Caco-2 (cell line): ENCODE results near the gene CDCA3. TPM values are rescaled to one million over a fixed set of nuclear protein-coding genes. Genes with fewer than 3 reads are reported as not detected.

ENCODE experiments used
- BruUV-seq: library from RNA; stranded (reverse); fragments of 400-500 nt; replicated peaks from 2 replicates; lab custom pipeline; 2021; lab: Mats Ljungman, UMichigan
- CTCF ChIA-PET: fragments of 300-600 bp; sonication (Branson Sonifier 250); formaldehyde crosslinking; loops from one replicate; lab custom pipeline; 2022; ENCODE audit warnings: antibody characterized with exemption; lab: Charles Lee
- POLR2A ChIA-PET: fragments of 300-600 bp; sonication (Branson Sonifier 250); formaldehyde crosslinking; loops from one replicate; lab custom pipeline; 2022; ENCODE audit warnings: antibody characterized with exemption; lab: Charles Lee
- DNase-seq, 2 experiments: peaks; one replicate each; pipeline versions ENCODE4 v3.0.0 to v3.0.0-alpha.2; 2020 to 2022
- H3K27me3 ChIP-seq: replicated peaks from 2 replicates; pipeline ENCODE4 v1.6.0; 2011; ENCODE audit warnings: low read length; ENCODE audit not compliant: control insufficient read depth, insufficient read depth
- H3K36me3 ChIP-seq: 2 replicates; pipeline ENCODE4 v1.5.1; 2011; ENCODE audit warnings: low read length; ENCODE audit not compliant: control insufficient read depth, insufficient read depth
- H3K4me1 ChIP-seq: fragments of 250-450 bp; sonication (Bioruptor Pico); 2 replicates; pipeline ENCODE4 v1.5.1; 2020; ENCODE audit warnings: mild to moderate bottlenecking
- H3K4me3 ChIP-seq: 2 replicates; pipeline ENCODE4 v1.5.1; 2011; ENCODE audit warnings: low read depth, mild to moderate bottlenecking, control low read depth, low read length
- H3K9me3 ChIP-seq: fragments of 250-450 bp; sonication (Bioruptor Pico); 2 replicates; pipeline ENCODE4 v1.5.1; 2020; ENCODE audit warnings: mild to moderate bottlenecking, moderate library complexity
- H3K27ac Mint-ChIP-seq: one replicate; pipeline ENCODE4 v1.8.0; 2022; ENCODE audit warnings: mixed read lengths; ENCODE audit not compliant: unreplicated experiment
- H3K27me3 Mint-ChIP-seq: one replicate; pipeline ENCODE4 v1.8.0; 2022; ENCODE audit warnings: mixed read lengths; ENCODE audit not compliant: insufficient read depth, unreplicated experiment
- H3K36me3 Mint-ChIP-seq: one replicate; pipeline ENCODE4 v1.8.0; 2022; ENCODE audit warnings: mild to moderate bottlenecking, mixed read lengths; ENCODE audit not compliant: insufficient read depth, unreplicated experiment
- H3K4me1 Mint-ChIP-seq: one replicate; pipeline ENCODE4 v1.8.0; 2022; ENCODE audit warnings: low read depth, mixed read lengths; ENCODE audit not compliant: unreplicated experiment
- H3K4me3 Mint-ChIP-seq: one replicate; pipeline ENCODE4 v1.8.0; 2022; ENCODE audit warnings: mild to moderate bottlenecking, moderate library complexity, mixed read lengths; ENCODE audit not compliant: unreplicated experiment
- H3K9me3 Mint-ChIP-seq: one replicate; pipeline ENCODE4 v1.8.0; 2022; ENCODE audit warnings: mixed read lengths; ENCODE audit not compliant: unreplicated experiment
- CTCF ChIP-seq, 2 experiments: fragments of 200-600 bp in 1 of 2; IDR thresholded peaks; 1 replicate in 1 of 2; 2 replicates in 1 of 2; pipeline versions ENCODE4 v1.5.1 to v1.8.0; 2011 to 2022; ENCODE audit warnings: antibody characterized with exemption in 1 of 2, control low read depth in 1 of 2, inconsistent platforms in 1 of 2, low read depth in 1 of 2, low read length in 1 of 2, mild to moderate bottlenecking in 1 of 2, moderate library complexity in 1 of 2; ENCODE audit not compliant: insufficient read depth in 1 of 2, severe bottlenecking in 1 of 2, unreplicated experiment in 1 of 2
- intact Hi-C: fragments of 100-400 bp; cut with micrococcal nuclease; formaldehyde crosslinking; loops from one replicate; pipeline ENCODE4 v1.10.0; 2022; ENCODE audit not compliant: unreplicated experiment
- total RNA-seq: library from RNA; stranded (reverse); gene quantifications from 2 replicates; pipeline ENCODE4 v1.2.3, GENCODE V29; 2022

CDCA3 gene
- total RNA-seq, 1 experiment from 2014 or later, result 147 TPM

DNA sequence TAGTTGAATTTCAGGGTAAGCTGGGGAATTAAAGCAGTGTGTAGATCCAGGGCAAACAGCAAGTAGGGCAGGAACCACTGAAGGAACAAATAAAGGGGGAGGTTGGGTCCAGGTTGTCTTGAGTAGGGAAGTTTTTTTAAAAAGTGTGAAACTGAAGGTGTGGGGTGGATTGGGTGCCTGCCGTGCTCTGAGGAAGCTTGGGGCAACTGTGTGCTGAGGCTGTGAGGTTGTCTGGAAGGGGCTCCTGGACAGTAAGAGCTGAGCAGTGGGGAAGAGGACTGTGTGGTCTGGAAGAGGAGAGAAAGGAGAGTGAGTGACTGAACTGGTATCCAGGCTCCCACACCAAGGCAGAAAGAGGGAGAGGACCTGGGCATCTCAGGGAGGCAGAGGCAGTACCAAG is 40.3 kb downstream of the CDCA3 start:
- H3K27me3 Mint-ChIP-seq, result no peaks in the 10 kb centered on the region
- Histone ChIP-seq H3K27me3 (no peaks in the 10 kb centered on the region), H3K9me3 (no peaks in the 10 kb centered on the region), H3K4me3 (no peak overlapping the region), H3K36me3 (no peaks in the 10 kb centered on the region), H3K4me1 (no peaks in the 10 kb centered on the region; the same call in 1 of the 2 replicates)
- no peak for TF ChIP-seq CTCF (IDR thresholded peaks at IDR 0.05; ENCODE audit: insufficient read depth in 1 of 2, low read depth in 1 of 2, low read length in 1 of 2, severe bottlenecking in 1 of 2, unreplicated experiment in 1 of 2)
- H3K27ac Mint-ChIP-seq, result no peak overlapping the region
- BruUV-seq, result no TSS peak
- intact Hi-C loops, result no loop called here
- POLR2A ChIA-PET, result interaction anchor here (0.6 kb wide), 1 partner anchor 1126 kb away, joined by 3 read pairs; no protein-coding TSS in a partner anchor
- no peak for DNase-seq
- peaks cover 10% of the 10 kb centered on the region for H3K4me1 Mint-ChIP-seq
- no peak overlapping the region for H3K4me3 Mint-ChIP-seq
- CTCF ChIA-PET, result interaction anchor here (0.6 to 0.7 kb wide), 2 partner anchors 24 to 27 kb away, joined by 3 to 6 read pairs; no protein-coding TSS in a partner anchor
- H3K9me3 Mint-ChIP-seq, result no peaks in the 10 kb centered on the region
- no peaks in the 10 kb centered on the region for H3K36me3 Mint-ChIP-seq

GRCh38 chr12:6809056-6809455 is 42.0 kb downstream of the CDCA3 start:
- Histone ChIP-seq H3K27me3 (no peaks in the 10 kb centered on the region), H3K9me3 (peaks cover 3% of the 10 kb centered on the region), H3K4me3 (no peak overlapping the region), H3K4me1 (no peaks in the 10 kb centered on the region; the same call in 1 of the 2 replicates), H3K36me3 (no peaks in the 10 kb centered on the region)
- BruUV-seq, result no TSS peak
- Mint-ChIP-seq H3K27me3 (no peaks in the 10 kb centered on the region), H3K4me1 (peaks cover 10% of the 10 kb centered on the region), H3K27ac (no peak overlapping the region), H3K36me3 (no peaks in the 10 kb centered on the region), H3K9me3 (no peaks in the 10 kb centered on the region), H3K4me3 (no peak overlapping the region)
- TF ChIP-seq CTCF (IDR thresholded peaks at IDR 0.05; ENCODE audit: insufficient read depth in 1 of 2, low read depth in 1 of 2, low read length in 1 of 2, severe bottlenecking in 1 of 2, unreplicated experiment in 1 of 2), result no peak
- ChIA-PET POLR2A (no interaction called here), CTCF (no interaction called here)
- no peak for DNase-seq
- intact Hi-C loops, result no loop called here

DNA sequence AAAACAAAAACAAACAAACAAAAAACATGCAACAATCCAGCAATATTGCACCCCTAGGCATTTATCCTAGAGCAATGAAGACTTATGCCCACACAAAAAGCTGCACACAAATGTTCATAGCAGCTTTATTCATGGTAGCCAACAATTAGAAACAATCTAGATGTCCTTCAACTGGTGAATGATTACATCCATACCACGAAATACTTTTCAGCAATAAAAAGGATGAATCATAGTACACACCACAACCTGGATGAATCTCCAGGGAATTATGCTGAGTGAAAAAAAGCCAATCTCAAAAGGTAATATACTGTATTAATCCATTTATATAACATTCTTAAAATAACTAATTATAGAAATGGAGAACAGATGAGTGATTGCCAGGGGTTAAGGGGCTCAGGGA is 43.9 kb downstream of the CDCA3 start:
- Histone ChIP-seq H3K4me1 (no peaks in the 10 kb centered on the region; the same call in 1 of the 2 replicates), H3K9me3 (peaks cover 4% of the 10 kb centered on the region), H3K36me3 (no peaks in the 10 kb centered on the region), H3K27me3 (no peaks in the 10 kb centered on the region), H3K4me3 (no peak overlapping the region)
- BruUV-seq, result no TSS peak
- no peak for DNase-seq
- ChIA-PET POLR2A (interaction anchor here (0.6 to 0.7 kb wide), 2 partner anchors 33 to 53 kb away, joined by 3 to 12 read pairs; no protein-coding TSS in a partner anchor), CTCF (no interaction called here)
- H3K27ac Mint-ChIP-seq, result no peak overlapping the region
- no peak overlapping the region for H3K4me3 Mint-ChIP-seq
- H3K4me1 Mint-ChIP-seq, result peaks cover 10% of the 10 kb centered on the region
- intact Hi-C loops, result no loop called here
- no peak for TF ChIP-seq CTCF (IDR thresholded peaks at IDR 0.05; ENCODE audit: insufficient read depth in 1 of 2, low read depth in 1 of 2, low read length in 1 of 2, severe bottlenecking in 1 of 2, unreplicated experiment in 1 of 2)
- no peaks in the 10 kb centered on the region for H3K9me3 Mint-ChIP-seq
- no peaks in the 10 kb centered on the region for H3K36me3 Mint-ChIP-seq
- H3K27me3 Mint-ChIP-seq, result no peaks in the 10 kb centered on the region
